Stomach (tissue), 9 donors: ENCODE data around the gene MLEC. TPM values are rescaled to one million over a fixed set of nuclear protein-coding genes. Genes with fewer than 3 reads are reported as not detected.

Source experiments
- DNase-seq, 2 donors: peaks; one replicate each; pipeline versions ENCODE4 v3.0.0 to v3.0.0-alpha.2; 2013 to 2019
- H3K27ac ChIP-seq, 5 donors: fragments of 200-600 bp in 4 of 5; sonication (generic) in 4 of 5; one replicate each; pipeline ENCODE4 v1.5.1; 2013 to 2019; ENCODE audit warnings: mild to moderate bottlenecking in 1 of 5, moderate library complexity in 1 of 5
- H3K27me3 ChIP-seq, 3 donors: fragments of 200-600 bp; sonication (generic); one replicate each; pipeline ENCODE4 v1.5.1; 2017 to 2019; ENCODE audit warnings: mixed run types in 1 of 3
- H3K36me3 ChIP-seq, 4 donors: fragments of 200-600 bp; sonication (generic); 1 replicate in 3 of 4; 2 replicates in 1 of 4; pipeline ENCODE4 v1.5.1; 2016 to 2019
- H3K4me1 ChIP-seq, 4 donors: fragments of 200-600 bp; sonication (generic); one replicate each; pipeline ENCODE4 v1.5.1; 2016 to 2019
- H3K4me3 ChIP-seq, 4 donors: fragments of 200-600 bp; sonication (generic) in 3 of 4; one replicate each; pipeline ENCODE4 v1.5.1; 2016 to 2019; ENCODE audit warnings: mild to moderate bottlenecking in 1 of 4
- H3K9me3 ChIP-seq, 4 donors: fragments of 200-600 bp; sonication (generic); one replicate each; pipeline ENCODE4 v1.5.1; 2016 to 2019
- EP300 ChIP-seq: sonication (generic); formaldehyde crosslinking; IDR thresholded peaks from one replicate; pipeline ENCODE4 v1.6.1; 2017; ENCODE audit warnings: antibody characterized with exemption
- POLR2A ChIP-seq, 4 donors: fragments of 450-650 bp; IDR thresholded peaks; one replicate each; pipeline ENCODE4 v1.6.1; 2016; ENCODE audit warnings: antibody characterized with exemption in 4 of 4, control low read depth in 2 of 4, mild to moderate bottlenecking in 1 of 4, moderate library complexity in 1 of 4
- POLR2AphosphoS5 ChIP-seq, 3 donors: sonication (generic); formaldehyde crosslinking; IDR thresholded peaks; one replicate each; pipeline ENCODE4 v1.6.1; 2016; ENCODE audit warnings: antibody characterized with exemption in 3 of 3
- WGBS, 5 donors: extraction: QIAGEN DNeasy Blood & Tissue Kit in 3 of 5; methylation state at CpG; one replicate each; pipeline versions ENCODE4 v1.1.5 to v1.1.7; 2013 to 2018; 5-methylcytosine and 5-hydroxymethylcytosine counted together
- intact Hi-C: fragments of 100-400 bp; cut with DNase I; formaldehyde crosslinking; loops from one replicate; pipeline ENCODE4 v1.15.1; 2023; ENCODE audit warnings: low total_unique reads
- polyA plus RNA-seq, 3 donors: library from polyadenylated mRNA; stranded (reverse); fragments of 200-250 nt; gene quantifications; one replicate each; pipeline ENCODE4 v1.2.3, GENCODE V29; 2013
- total RNA-seq, 5 donors: library from RNA; depleted of rRNA; stranded (reverse); fragments of >200 nt; gene quantifications; one replicate each; pipeline versions ENCODE4 v1.1.0 to v1.2.3, GENCODE V29; 2014 to 2016
- TF ChIP-seq, protein P1 (sequence below), 7 experiments: fragments of 450-650 bp in 4 of 7; fragments of 200-600 bp in 3 of 7; sonication (generic) in 3 of 7; IDR thresholded peaks; one replicate each; pipeline ENCODE4 v1.5.1; 2016 to 2019; ENCODE audit warnings: antibody characterized with exemption in 7 of 7, control low read depth in 2 of 7, mild to moderate bottlenecking in 1 of 7
- donor health status: healthy with polysubstance abuse.
- donor health status: Bipolar disorder and iron deficiency.
- donor health status: healthy.

The MLEC gene
- total and polyA plus RNA-seq, 8 donors: 15.1 to 1,695 (median 45.0) TPM

DNA sequence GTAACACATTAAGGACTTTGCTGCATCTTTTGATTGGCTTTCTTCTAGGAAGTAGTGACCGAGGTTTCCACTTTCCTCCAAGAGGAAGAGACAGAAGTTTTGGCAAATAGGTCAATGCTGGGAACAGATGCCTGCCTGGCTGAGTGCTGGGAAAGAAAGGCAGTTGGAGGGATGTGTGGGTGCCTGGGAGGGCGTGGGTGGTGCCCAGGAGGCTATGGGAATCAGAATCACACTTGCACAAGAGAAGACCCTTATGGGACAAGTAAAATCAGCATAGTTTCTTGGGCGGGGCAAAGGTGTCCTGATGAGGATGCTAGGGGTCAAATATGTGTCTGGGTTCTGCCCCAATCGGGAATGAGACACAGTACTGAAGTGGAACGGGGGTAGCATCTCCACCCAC, 37.8 kb downstream of the MLEC start:
- no peaks in the 10 kb centered on the region for H3K9me3 ChIP-seq
- peak overlapping the region in 2 of 4 donors; percentile 58 to 85 for H3K4me3 ChIP-seq
- H3K27ac ChIP-seq: peak overlapping the region in 2 of 5 donors; percentile 87 to 90
- no peak for DNase-seq
- H3K27me3 ChIP-seq: no peaks in the 10 kb centered on the region
- peaks cover 26 to 48% (median 34%) of the 10 kb centered on the region in 4 donors for H3K4me1 ChIP-seq
- TF ChIP-seq POLR2AphosphoS5 (IDR thresholded peaks at IDR 0.05): no peak
- TF ChIP-seq, protein P1, sequence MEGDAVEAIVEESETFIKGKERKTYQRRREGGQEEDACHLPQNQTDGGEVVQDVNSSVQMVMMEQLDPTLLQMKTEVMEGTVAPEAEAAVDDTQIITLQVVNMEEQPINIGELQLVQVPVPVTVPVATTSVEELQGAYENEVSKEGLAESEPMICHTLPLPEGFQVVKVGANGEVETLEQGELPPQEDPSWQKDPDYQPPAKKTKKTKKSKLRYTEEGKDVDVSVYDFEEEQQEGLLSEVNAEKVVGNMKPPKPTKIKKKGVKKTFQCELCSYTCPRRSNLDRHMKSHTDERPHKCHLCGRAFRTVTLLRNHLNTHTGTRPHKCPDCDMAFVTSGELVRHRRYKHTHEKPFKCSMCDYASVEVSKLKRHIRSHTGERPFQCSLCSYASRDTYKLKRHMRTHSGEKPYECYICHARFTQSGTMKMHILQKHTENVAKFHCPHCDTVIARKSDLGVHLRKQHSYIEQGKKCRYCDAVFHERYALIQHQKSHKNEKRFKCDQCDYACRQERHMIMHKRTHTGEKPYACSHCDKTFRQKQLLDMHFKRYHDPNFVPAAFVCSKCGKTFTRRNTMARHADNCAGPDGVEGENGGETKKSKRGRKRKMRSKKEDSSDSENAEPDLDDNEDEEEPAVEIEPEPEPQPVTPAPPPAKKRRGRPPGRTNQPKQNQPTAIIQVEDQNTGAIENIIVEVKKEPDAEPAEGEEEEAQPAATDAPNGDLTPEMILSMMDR (IDR thresholded peaks at IDR 0.05): no peak
- no peak for TF ChIP-seq POLR2A (IDR thresholded peaks at IDR 0.05)
- no peak for TF ChIP-seq EP300
- peaks cover 37 to 69% (median 66%) of the 10 kb centered on the region in 4 donors for H3K36me3 ChIP-seq
- 58 to 69% (median 64%) methylated on average over 5 of the region's 5 CpGs for WGBS, 5 donors
- intact Hi-C loops: no loop called here

DNA sequence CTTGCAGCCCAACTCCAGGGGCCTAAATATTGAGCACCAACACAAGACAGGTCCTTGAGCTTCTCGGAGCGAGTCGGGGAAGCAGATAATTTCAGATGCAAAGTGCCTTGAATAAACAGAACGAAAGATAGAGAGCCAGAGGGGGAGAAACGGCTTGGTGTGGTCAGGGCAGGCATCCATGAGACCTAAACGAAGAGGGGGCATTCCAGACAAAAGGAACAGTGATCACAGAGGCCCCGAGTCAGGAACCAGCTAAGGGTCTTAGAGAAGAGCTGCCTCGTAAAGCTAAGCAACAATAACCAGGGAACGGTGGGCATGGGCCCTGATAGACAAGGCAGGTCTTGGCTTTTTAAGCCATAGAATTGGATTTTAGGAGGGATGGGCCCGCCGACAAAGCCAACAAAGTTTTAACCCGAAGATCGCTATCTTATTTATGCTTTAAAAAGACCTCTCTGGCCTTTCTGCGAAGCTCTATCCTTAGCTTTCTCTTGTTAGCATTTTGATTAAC, 38.3 kb downstream of the MLEC start:
- TF ChIP-seq POLR2AphosphoS5 (IDR thresholded peaks at IDR 0.05): no peak
- TF ChIP-seq POLR2A (IDR thresholded peaks at IDR 0.05): no peak
- intact Hi-C loops: no loop called here
- 10 to 23% (median 12%) methylated on average over 14 of the region's 14 CpGs for WGBS, 5 donors
- H3K4me1 ChIP-seq: peaks cover 21 to 43% (median 29%) of the 10 kb centered on the region in 4 donors
- no peaks in the 10 kb centered on the region for H3K9me3 ChIP-seq
- no peak for DNase-seq
- peak overlapping the region; percentile 58 to 85 (median 72) for H3K4me3 ChIP-seq
- H3K36me3 ChIP-seq: peaks cover 37 to 69% (median 66%) of the 10 kb centered on the region in 4 donors
- no peaks in the 10 kb centered on the region for H3K27me3 ChIP-seq
- peak overlapping the region; percentile 83 to 90 (median 87) for H3K27ac ChIP-seq

DNA sequence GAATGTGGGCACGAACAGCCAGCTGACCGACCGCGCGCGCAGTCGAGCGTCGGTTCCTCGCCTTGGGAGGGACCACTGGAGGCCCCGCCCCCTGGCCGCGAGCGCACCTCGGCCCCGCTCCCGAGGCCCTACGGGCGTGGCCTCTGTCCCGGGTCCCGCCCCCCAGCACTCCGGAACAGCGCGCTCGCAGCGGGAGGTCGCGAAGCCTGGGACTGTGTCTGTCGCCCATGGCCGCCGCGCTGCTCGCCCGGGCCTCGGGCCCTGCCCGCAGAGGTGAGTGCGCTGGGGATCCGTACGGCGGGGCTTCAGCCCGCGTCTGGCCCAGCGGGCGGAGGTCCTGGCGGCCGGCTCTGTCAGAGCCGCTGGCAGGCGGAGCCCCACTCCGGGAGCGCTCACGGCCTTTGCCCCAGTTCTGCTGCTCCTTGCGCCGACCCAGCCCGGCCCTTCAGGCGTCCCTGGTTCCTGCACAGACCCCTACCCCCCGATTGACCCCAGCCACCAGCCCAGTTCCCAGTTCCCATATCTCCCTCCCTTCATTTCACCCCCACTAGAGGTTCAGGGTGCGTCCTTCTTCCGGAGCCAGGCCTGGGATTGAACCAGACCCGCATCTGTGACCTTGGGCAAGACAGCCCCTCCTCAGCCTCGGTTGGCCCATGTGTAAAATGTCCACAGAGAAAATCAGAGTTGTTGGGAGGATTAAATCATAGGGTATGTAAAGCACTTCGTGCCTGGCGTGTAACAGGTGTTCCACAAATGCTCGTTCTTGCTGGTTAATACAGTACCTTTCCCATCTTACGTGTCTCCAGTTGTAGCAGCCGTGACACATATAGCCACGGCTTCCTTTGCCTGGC, 38.9 kb downstream of the MLEC start, which contains the start of gene ACADS:
TSS of gene ACADS (plus strand) at position 168 of the 851 bp plus-strand sequence. CDS start at position 228, 60 bp downstream.
- WGBS, 5 donors: 3 to 11% (median 5%) methylated on average over 25 to 66 of the region's 66 CpGs
- H3K9me3 ChIP-seq: no peaks in the 10 kb centered on the region
- H3K36me3 ChIP-seq: peaks cover 33 to 69% (median 66%) of the 10 kb centered on the region in 4 donors
- H3K27ac ChIP-seq: peak within 1 kb of the TSS; percentile 83 to 90 (median 87)
- peak within 1 kb of the TSS; percentile 58 to 85 (median 72) for H3K4me3 ChIP-seq
- peaks cover 16 to 36% (median 24%) of the 10 kb centered on the region in 4 donors for H3K4me1 ChIP-seq
- H3K27me3 ChIP-seq: no peaks in the 10 kb centered on the region
- TF ChIP-seq, protein P1 (IDR thresholded peaks at IDR 0.05): no peak
- TF ChIP-seq EP300: no peak
- TF ChIP-seq POLR2AphosphoS5 (IDR thresholded peaks at IDR 0.05): peak; percentile 37 to 82 (median 74)
- peak; percentile 94 to 97 for DNase-seq
- intact Hi-C loops: no loop called here

DNA sequence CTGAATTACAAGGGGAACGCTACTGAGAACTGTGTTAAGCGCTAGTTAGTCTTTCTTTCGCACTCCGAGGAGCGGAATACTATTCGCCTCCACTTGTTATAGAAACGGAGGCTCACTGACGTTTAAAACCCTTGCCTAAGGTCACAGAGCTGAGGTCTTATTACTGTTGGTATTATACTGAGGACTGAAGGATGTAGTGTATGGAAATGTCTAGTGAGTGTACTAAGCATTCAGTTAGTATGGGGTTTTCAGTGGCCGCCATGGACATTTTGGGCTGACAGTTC, 39.5 kb downstream of the MLEC start:
- peak overlapping the region; percentile 83 to 90 (median 87) for H3K27ac ChIP-seq
- H3K9me3 ChIP-seq: no peaks in the 10 kb centered on the region
- DNase-seq: no peak
- WGBS, 5 donors: 77 to 80% (median 78%) methylated on average over 9 of the region's 9 CpGs
- H3K4me3 ChIP-seq: peak overlapping the region; percentile 58 to 85 (median 72)
- H3K4me1 ChIP-seq: peaks cover 16 to 30% (median 24%) of the 10 kb centered on the region in 4 donors
- no peaks in the 10 kb centered on the region for H3K27me3 ChIP-seq
- intact Hi-C loops: no loop called here
- peaks cover 27 to 69% (median 65%) of the 10 kb centered on the region in 4 donors for H3K36me3 ChIP-seq
- TF ChIP-seq, protein P1 (IDR thresholded peaks at IDR 0.05): no peak
- TF ChIP-seq EP300: no peak
- TF ChIP-seq POLR2AphosphoS5 (IDR thresholded peaks at IDR 0.05): no peak
